GM12865 (cell line): ENCODE measurements around the gene SHKBP1.

Experiments
- DNase-seq: peaks from one replicate; pipeline ENCODE4 v3.0.0; 2010; ENCODE audit warnings: low read depth
- H3K4me3 ChIP-seq: 2 replicates; pipeline ENCODE4 v1.5.1; 2011; ENCODE audit warnings: mild to moderate bottlenecking, low read depth, low read length, control low read depth
- CTCF ChIP-seq: IDR thresholded peaks from 2 replicates; pipeline ENCODE4 v1.5.1; 2011; ENCODE audit warnings: low read length, control low read depth, low read depth, inconsistent platforms; ENCODE audit not compliant: insufficient read depth; ENCODE audit errors: missing control alignments

SHKBP1 gene

GRCh38 chr19:40576585-40577451, at the start of gene SHKBP1:
Gene SHKBP1, plus strand, starts transcription at chr19:40576873. Its CDS starts 27 bp downstream, at chr19:40576900.
- TF ChIP-seq CTCF, result no peak
- peak within 1 kb of the TSS; percentile 92 for H3K4me3 ChIP-seq
- peak; percentile 97 for DNase-seq

- no peak for DNase-seq
- H3K4me3 ChIP-seq, result no peak overlapping the region
- TF ChIP-seq CTCF, result no peak
These were observed 48.6 kb upstream of the SHKBP1 start for GRCh38 chr19:40528078-40528477.

- no peak for DNase-seq
- H3K4me3 ChIP-seq, result no peak overlapping the region
These were observed 48.1 kb upstream of the SHKBP1 start for GRCh38 chr19:40528533-40529092.

GRCh38 chr19:40529093-40529954, 47.3 kb upstream of the SHKBP1 start:
- H3K4me3 ChIP-seq, result peak overlapping the region; percentile 42
- peak; percentile 95 for TF ChIP-seq CTCF
- DNase-seq, result peak; percentile 91

More at GRCh38 chr19:40528533-40529092, 48.1 kb upstream of the SHKBP1 start:
- no peak for TF ChIP-seq CTCF

GRCh38 chr19:40530091-40530901, 46.4 kb upstream of the SHKBP1 start:
- no peak overlapping the region for H3K4me3 ChIP-seq
- no peak for TF ChIP-seq CTCF
- DNase-seq, result no peak

GRCh38 chr19:40533508-40533907, 43.2 kb upstream of the SHKBP1 start:
- H3K4me3 ChIP-seq, result no peak overlapping the region
- no peak for DNase-seq
- TF ChIP-seq CTCF, result no peak
